Karpas-422 (cell line): Measurements from ENCODE around the gene MT1E. TPM values are rescaled to one million over a fixed set of nuclear protein-coding genes. Genes with fewer than 3 reads are reported as not detected.
A peak's percentile ranks its signal among the peaks of the same experiment; 100 is the strongest.

Experiments
- DNase-seq: peaks from one replicate; pipeline ENCODE4 v3.0.0-alpha.2; 2015
- H2AFZ ChIP-seq: fragments of 200-600 bp; sonication (generic); 2 replicates; pipeline ENCODE4 v1.6.1; 2014; ENCODE audit warnings: antibody characterized with exemption, low read length, mixed read lengths
- H3K27ac ChIP-seq: fragments of 200-600 bp; sonication (generic); 2 replicates; pipeline ENCODE4 v1.5.1; 2014; ENCODE audit warnings: mild to moderate bottlenecking, low read length, moderate library complexity
- H3K27me3 ChIP-seq: fragments of 200-600 bp; sonication (generic); 2 replicates; pipeline ENCODE4 v1.6.1; 2014; ENCODE audit warnings: low read length, mixed read lengths
- H3K36me3 ChIP-seq: fragments of 200-600 bp; sonication (generic); 2 replicates; pipeline ENCODE4 v1.6.1; 2014; ENCODE audit warnings: low read length, mixed read lengths; ENCODE audit not compliant: insufficient read depth
- H3K4me1 ChIP-seq: fragments of 200-600 bp; sonication (generic); 2 replicates; pipeline ENCODE4 v1.6.1; 2014; ENCODE audit warnings: mild to moderate bottlenecking, low read length, mixed read lengths
- H3K4me2 ChIP-seq: fragments of 200-600 bp; sonication (generic); 2 replicates; pipeline ENCODE4 v1.6.1; 2014; ENCODE audit warnings: low read length, low read depth, mild to moderate bottlenecking; ENCODE audit not compliant: poor library complexity, severe bottlenecking
- H3K4me3 ChIP-seq: fragments of 200-600 bp; sonication (generic); 2 replicates; pipeline ENCODE4 v1.5.1; 2014; ENCODE audit warnings: mild to moderate bottlenecking, antibody characterized with exemption, low read length, mixed read lengths
- H3K79me2 ChIP-seq: fragments of 200-600 bp; sonication (generic); 2 replicates; pipeline ENCODE4 v1.6.1; 2014; ENCODE audit warnings: mild to moderate bottlenecking, low read length, mixed read lengths
- H3K9ac ChIP-seq: fragments of 200-600 bp; sonication (generic); 2 replicates; pipeline ENCODE4 v1.6.0; 2014; ENCODE audit warnings: low read length
- H3K9me2 ChIP-seq: fragments of 200-600 bp; sonication (generic), shearing (Covaris generic); replicated peaks from 2 replicates; pipeline ENCODE4 v1.6.0; 2014; ENCODE audit warnings: mild to moderate bottlenecking, low read length, moderate library complexity; ENCODE audit not compliant: insufficient read depth
- H3K9me3 ChIP-seq: fragments of 300-700, 200-600 bp; sonication (generic); 2 replicates; pipeline ENCODE4 v1.6.1; 2014; ENCODE audit warnings: low read length, mixed read lengths
- H4K20me1 ChIP-seq: fragments of 200-600 bp; sonication (generic); 2 replicates; pipeline ENCODE4 v1.6.1; 2014; ENCODE audit warnings: mild to moderate bottlenecking, antibody characterized with exemption, low read length, low read depth; ENCODE audit not compliant: insufficient read depth
- total RNA-seq: library from RNA; depleted of rRNA; stranded (reverse); fragments of >200 nt; shearing (Covaris generic); gene quantifications from 2 replicates; pipeline ENCODE4 v1.2.3, GENCODE V29; 2014; ENCODE audit warnings: low replicate concordance

MT1E gene
- total RNA-seq, 1 experiment from 2014 or later, result not detected

DNA sequence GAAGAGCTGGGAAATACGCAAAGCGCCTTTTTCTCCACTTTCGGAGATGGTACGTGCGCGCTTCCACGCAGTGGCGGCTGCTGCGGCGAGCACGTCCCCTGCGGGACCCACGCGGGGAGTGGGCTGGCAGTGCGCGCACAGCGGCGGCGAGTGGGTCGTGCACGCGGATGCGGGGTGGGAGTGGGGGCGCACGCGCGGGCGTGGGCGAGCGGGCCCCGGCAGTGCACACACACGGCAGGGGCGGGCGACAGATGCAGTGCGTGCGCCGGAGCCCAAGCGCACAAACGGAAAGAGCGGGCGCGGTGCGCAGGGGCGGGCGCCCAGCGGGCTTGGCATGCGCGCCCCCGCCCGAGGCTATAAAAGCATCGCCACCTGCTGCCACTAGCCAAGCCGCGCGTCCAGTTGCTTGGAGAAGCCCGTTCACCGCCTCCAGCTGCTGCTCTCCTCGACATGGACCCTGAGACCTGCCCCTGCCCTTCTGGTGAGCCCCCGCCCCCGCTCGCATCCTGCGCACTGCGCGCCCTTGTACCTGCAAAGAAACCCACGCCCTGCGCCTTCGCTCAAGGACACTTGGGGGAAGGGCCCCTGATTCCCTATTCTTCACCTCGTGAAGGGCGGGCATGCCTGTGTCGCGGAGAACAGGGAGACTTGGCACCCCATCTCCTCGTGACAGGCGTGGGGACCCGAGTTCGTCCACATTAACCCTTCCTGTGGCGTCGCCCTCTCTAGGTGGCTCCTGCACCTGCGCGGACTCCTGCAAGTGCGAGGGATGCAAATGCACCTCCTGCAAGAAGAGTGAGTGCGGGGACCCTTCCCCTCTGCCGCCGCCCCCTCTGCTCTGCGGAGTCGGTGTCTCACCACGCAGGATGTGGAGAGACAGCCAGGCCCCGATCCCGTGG is 36.2 kb upstream of the MT1E start, which contains the start of gene MT3:
Gene MT3 (plus strand): TSS at position 388 of the 899 bp plus-strand sequence. CDS start 63 bp downstream, at position 451.
- Histone ChIP-seq H2AFZ (no peak within 1 kb of the TSS), H3K4me3 (no peak within 1 kb of the TSS), H3K9ac (no peak within 1 kb of the TSS), H3K9me3 (no peaks in the 10 kb centered on the region), H3K79me2 (no peaks in the 10 kb centered on the region), H4K20me1 (no peaks in the 10 kb centered on the region), H3K4me2 (no peak within 1 kb of the TSS), H3K36me3 (no peaks in the 10 kb centered on the region), H3K4me1 (peaks cover 17% of the 10 kb centered on the region), H3K9me2 (no peaks in the 10 kb centered on the region), H3K27me3 (no peaks in the 10 kb centered on the region), H3K27ac (no peak within 1 kb of the TSS)
- DNase-seq, result no peak

DNA sequence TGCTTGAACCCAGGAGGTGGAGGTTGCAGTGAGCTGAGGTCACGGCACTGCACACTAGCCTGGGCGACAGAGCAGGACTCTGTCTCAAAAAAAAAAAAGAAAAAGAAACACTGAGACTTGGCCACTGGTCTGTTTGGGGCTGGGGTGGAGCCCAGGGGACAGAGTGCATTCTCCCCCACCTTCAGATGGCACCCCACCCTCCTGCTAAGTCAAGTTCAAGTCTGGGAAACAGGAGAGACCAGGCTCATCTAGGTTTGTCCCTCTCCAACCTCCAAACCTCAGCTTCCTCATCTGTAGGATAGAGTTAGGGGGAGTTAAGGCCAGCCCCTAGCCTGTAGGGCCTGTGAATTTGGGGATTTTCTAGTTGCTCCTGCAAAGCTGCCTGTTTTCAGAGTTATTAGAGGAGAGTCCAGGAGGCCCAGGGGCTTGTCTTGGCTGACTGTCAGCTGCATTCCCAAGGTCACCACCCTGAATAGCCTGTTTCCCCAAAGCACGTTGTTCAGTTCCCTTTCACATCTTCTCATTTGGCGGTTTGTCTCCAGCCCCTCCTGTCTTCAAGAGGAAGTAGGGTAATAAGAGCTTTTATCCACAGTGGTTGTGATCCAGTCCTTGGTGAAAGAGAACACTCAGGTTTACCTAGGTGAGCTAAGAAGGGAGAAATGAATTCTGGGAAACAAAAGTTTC is 34.1 kb upstream of the MT1E start:
- no peaks in the 10 kb centered on the region for H3K79me2 ChIP-seq
- H3K4me1 ChIP-seq, result peaks cover 18% of the 10 kb centered on the region
- H4K20me1 ChIP-seq, result no peaks in the 10 kb centered on the region
- no peak overlapping the region for H3K4me3 ChIP-seq
- H3K4me2 ChIP-seq, result no peak overlapping the region
- no peak overlapping the region for H3K9ac ChIP-seq
- H2AFZ ChIP-seq, result no peak overlapping the region
- H3K9me3 ChIP-seq, result no peaks in the 10 kb centered on the region
- H3K36me3 ChIP-seq, result no peaks in the 10 kb centered on the region
- no peak overlapping the region for H3K27ac ChIP-seq
- H3K27me3 ChIP-seq, result no peaks in the 10 kb centered on the region
- H3K9me2 ChIP-seq, result no peaks in the 10 kb centered on the region
- DNase-seq, result no peak

DNA sequence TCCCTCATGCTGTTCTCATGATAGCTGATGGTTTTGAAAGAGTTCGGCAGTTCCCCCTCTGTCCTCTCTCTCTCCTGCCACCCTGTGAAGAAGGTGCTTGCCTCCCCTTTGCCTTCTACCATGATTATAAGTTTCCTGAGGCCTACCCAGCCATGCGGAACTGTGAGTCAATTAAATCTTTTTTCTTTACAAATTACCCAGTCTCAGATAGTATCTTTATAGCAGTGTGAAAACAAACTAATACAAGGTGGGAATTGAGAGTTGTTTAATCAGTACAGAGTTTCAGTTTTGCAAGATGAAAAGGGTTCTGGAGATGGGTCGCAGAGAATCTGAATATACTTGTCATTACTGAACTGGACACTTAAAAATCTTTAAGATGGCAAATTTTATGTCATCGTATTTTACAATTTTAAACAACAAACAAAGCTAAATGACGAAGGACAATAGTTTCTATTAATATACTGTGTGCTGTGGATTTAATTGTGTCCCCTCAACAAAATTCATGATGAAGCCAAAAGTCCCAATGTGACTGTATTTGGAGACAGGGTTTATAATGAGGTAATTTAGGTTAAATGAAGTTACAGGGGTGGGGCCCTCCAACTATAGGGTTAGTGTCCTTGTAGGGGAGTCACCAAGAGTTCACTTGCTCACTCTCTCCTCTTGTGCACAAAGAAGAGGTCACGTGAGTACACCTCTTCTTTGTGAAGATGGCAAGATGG is 31.8 kb upstream of the MT1E start:
- no peaks in the 10 kb centered on the region for H3K79me2 ChIP-seq
- H3K4me1 ChIP-seq, result peaks cover 21% of the 10 kb centered on the region
- H3K9me3 ChIP-seq, result no peaks in the 10 kb centered on the region
- H4K20me1 ChIP-seq, result no peaks in the 10 kb centered on the region
- no peak overlapping the region for H3K4me2 ChIP-seq
- H3K27ac ChIP-seq, result no peak overlapping the region
- H3K27me3 ChIP-seq, result no peaks in the 10 kb centered on the region
- DNase-seq, result no peak
- H3K9ac ChIP-seq, result no peak overlapping the region
- no peak overlapping the region for H3K4me3 ChIP-seq
- H3K9me2 ChIP-seq, result no peaks in the 10 kb centered on the region
- H3K36me3 ChIP-seq, result no peaks in the 10 kb centered on the region
- no peak overlapping the region for H2AFZ ChIP-seq

DNA sequence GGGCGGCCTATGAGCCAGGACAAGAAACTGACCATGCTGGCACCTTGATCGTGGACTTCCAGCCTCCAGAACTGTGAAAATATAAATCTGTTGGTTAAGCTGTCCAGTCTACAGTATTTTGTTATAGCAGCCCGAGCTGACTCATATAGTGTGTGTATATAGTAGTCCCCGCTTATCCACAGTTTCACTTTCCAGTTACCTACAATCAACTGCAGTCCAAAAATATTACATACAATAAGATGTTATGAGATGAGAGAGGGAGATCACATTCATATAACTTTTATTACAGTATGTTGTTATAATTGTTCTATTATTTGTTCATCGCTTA is 31.3 kb upstream of the MT1E start:
- no peaks in the 10 kb centered on the region for H3K36me3 ChIP-seq

DNA sequence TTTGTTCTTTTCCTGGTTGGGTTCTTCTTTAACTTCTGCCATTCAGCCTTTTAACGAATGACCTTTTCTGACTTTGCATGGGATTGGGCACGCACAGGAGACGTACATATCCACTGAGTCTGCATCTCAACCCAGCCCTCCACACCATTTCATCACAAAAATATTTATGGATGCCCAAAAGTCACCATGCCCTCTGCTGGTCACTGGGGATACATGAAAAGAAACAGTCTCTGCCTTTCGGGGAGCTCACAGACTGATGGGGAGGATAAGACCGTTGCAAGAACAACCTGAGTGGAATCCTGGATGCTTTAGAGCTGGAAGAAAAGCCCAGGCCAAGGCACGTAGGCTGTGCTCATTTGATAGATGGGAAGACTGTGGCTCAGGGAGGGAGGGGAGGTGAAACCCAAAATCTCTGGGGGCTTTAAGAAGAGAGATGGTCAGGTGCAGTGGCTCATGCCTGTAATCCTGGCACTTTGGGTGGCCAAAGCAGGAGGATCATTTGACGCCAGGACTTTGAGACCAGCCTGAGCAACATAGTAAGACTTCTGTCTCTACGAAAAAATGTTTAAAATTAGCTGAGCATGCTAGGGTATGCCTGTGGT is 25.1 kb upstream of the MT1E start:
- Histone ChIP-seq H2AFZ (no peak overlapping the region), H3K9me2 (no peaks in the 10 kb centered on the region), H3K4me3 (no peak overlapping the region), H3K9me3 (no peaks in the 10 kb centered on the region), H4K20me1 (no peaks in the 10 kb centered on the region), H3K4me2 (no peak overlapping the region), H3K9ac (no peak overlapping the region), H3K27me3 (no peaks in the 10 kb centered on the region), H3K4me1 (peaks cover 4% of the 10 kb centered on the region; the same call in 1 of the 2 replicates), H3K79me2 (no peaks in the 10 kb centered on the region), H3K36me3 (no peaks in the 10 kb centered on the region), H3K27ac (no peak overlapping the region)
- DNase-seq, result peak; percentile 82

More for the DNA sequence above, 31.3 kb upstream of the MT1E start:
- no peaks in the 10 kb centered on the region for H3K27me3 ChIP-seq
- H2AFZ ChIP-seq, result no peak overlapping the region
- H3K4me3 ChIP-seq, result no peak overlapping the region
- H3K9me2 ChIP-seq, result no peaks in the 10 kb centered on the region
- no peak overlapping the region for H3K9ac ChIP-seq
- no peaks in the 10 kb centered on the region for H3K9me3 ChIP-seq
- no peak overlapping the region for H3K27ac ChIP-seq
- DNase-seq, result no peak
- H3K79me2 ChIP-seq, result no peaks in the 10 kb centered on the region
- H3K4me2 ChIP-seq, result no peak overlapping the region
- H3K4me1 ChIP-seq, result peaks cover 21% of the 10 kb centered on the region
- H4K20me1 ChIP-seq, result no peaks in the 10 kb centered on the region

DNA sequence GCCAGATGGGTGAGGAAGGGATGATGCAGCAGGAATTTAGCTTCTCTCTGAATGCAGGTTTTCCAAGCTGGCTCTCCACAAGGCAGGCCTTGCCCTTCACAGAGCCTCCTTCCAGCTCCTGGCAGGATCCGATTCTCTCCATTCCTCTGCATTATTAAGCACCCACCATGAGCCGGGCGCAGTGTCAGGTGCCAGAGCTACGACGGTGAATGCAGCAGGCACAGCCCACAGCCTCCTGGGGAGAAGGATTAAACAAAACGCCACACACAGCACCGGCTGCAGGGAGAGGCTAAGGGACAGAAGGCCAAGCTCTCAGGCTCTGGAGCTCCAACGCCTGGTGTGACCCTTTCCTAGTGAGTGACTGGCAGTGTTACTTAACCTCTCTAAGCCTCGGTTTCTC is 24.3 kb upstream of the MT1E start:
- Histone ChIP-seq H3K27me3 (no peaks in the 10 kb centered on the region), H3K4me2 (no peak overlapping the region), H3K27ac (no peak overlapping the region), H3K4me3 (no peak overlapping the region), H3K36me3 (no peaks in the 10 kb centered on the region), H3K9ac (no peak overlapping the region), H3K9me3 (no peaks in the 10 kb centered on the region), H4K20me1 (no peaks in the 10 kb centered on the region), H3K4me1 (peaks cover 4% of the 10 kb centered on the region; the same call in 1 of the 2 replicates), H2AFZ (no peak overlapping the region), H3K9me2 (no peaks in the 10 kb centered on the region), H3K79me2 (no peaks in the 10 kb centered on the region)
- no peak for DNase-seq

DNA sequence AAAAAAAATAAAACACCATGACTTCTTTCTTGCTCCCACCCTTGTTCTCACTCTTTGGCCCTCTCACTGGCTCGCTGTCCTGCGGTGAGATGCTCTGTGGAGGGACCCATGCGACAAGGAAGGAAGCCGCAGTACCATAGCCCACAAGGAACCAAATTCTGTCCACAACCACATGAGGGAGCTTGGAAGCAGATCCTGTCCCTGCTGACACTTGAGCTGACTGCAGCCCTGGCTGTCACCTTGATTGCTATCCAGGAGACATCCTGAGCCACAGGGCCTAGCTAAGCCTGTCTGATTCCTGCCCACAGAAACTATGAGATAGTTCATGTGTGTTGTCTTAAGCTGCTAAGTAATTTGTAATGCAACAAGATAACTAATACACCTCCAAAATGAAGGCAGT is 22.0 kb upstream of the MT1E start:
- Histone ChIP-seq H3K9me2 (no peaks in the 10 kb centered on the region), H3K27ac (no peak overlapping the region), H3K4me2 (no peak overlapping the region), H3K9me3 (no peaks in the 10 kb centered on the region), H3K27me3 (no peaks in the 10 kb centered on the region), H2AFZ (no peak overlapping the region), H4K20me1 (no peaks in the 10 kb centered on the region), H3K4me1 (peaks cover 6% of the 10 kb centered on the region), H3K9ac (no peak overlapping the region), H3K36me3 (no peaks in the 10 kb centered on the region), H3K79me2 (no peaks in the 10 kb centered on the region), H3K4me3 (no peak overlapping the region)
- DNase-seq, result no peak

DNA sequence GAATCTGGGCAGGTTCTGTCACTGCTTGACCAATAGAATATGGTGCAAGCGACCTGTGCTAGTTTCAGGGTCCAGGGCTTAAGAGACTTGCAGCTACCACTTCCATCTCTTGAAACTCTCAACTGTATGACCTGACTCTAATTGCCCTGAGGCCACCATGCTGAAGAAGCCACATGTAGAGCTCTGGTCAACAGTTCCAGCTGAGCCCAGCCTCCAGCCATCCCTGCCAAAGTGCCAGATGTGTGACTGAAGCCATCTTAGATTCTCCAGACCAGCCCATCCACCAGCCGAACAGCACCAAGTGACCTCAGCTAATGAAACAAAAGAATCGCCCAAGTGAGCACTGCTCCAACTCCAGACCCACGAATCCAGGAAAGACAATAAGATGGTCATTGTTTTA is 20.6 kb upstream of the MT1E start:
- Histone ChIP-seq H3K9me2 (no peaks in the 10 kb centered on the region), H3K4me3 (no peak overlapping the region), H3K27me3 (no peaks in the 10 kb centered on the region), H3K9ac (no peak overlapping the region), H2AFZ (no peak overlapping the region), H3K27ac (no peak overlapping the region), H3K4me2 (no peak overlapping the region), H3K79me2 (no peaks in the 10 kb centered on the region), H4K20me1 (no peaks in the 10 kb centered on the region), H3K9me3 (no peaks in the 10 kb centered on the region), H3K4me1 (peaks cover 16% of the 10 kb centered on the region), H3K36me3 (no peaks in the 10 kb centered on the region)
- DNase-seq, result no peak
